Measurements from ENCODE around the gene OXSR1.
A peak's percentile ranks its signal among the peaks of the same experiment; 100 is the strongest.

Gene OXSR1

GRCh38 chr3:38297947-38298711, 132.8 kb downstream of the OXSR1 start:
- TF ChIP-seq, protein P1, sequence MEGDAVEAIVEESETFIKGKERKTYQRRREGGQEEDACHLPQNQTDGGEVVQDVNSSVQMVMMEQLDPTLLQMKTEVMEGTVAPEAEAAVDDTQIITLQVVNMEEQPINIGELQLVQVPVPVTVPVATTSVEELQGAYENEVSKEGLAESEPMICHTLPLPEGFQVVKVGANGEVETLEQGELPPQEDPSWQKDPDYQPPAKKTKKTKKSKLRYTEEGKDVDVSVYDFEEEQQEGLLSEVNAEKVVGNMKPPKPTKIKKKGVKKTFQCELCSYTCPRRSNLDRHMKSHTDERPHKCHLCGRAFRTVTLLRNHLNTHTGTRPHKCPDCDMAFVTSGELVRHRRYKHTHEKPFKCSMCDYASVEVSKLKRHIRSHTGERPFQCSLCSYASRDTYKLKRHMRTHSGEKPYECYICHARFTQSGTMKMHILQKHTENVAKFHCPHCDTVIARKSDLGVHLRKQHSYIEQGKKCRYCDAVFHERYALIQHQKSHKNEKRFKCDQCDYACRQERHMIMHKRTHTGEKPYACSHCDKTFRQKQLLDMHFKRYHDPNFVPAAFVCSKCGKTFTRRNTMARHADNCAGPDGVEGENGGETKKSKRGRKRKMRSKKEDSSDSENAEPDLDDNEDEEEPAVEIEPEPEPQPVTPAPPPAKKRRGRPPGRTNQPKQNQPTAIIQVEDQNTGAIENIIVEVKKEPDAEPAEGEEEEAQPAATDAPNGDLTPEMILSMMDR (IDR thresholded peaks at IDR 0.05; ENCODE audit: borderline replicate concordance, insufficient read depth, low read depth, low read length), result peak; percentile 30; the same call in 1 of the 2 replicates
- no peak overlapping the region for H3K4me3 ChIP-seq (ENCODE audit: low read depth, low read length)
